Progenitor cell of endocrine pancreas (in vitro differentiated cells): ENCODE results near the gene CFAP69. TPM values are rescaled to one million over a fixed set of nuclear protein-coding genes. Genes with fewer than 3 reads are reported as not detected.

Source experiments
- DNase-seq: peaks from one replicate; pipeline ENCODE4 v3.0.0; 2021; ENCODE audit warnings: low spot score; ENCODE audit not compliant: unreplicated experiment
- H3K27ac Mint-ChIP-seq: 2 replicates; pipeline ENCODE4 v1.8.0; 2021; ENCODE audit warnings: mild to moderate bottlenecking, moderate library complexity, mixed read lengths
- H3K27me3 Mint-ChIP-seq: 2 replicates; pipeline ENCODE4 v1.8.0; 2021; ENCODE audit warnings: mixed read lengths
- H3K36me3 Mint-ChIP-seq: 2 replicates; pipeline ENCODE4 v1.8.0; 2022; ENCODE audit warnings: mixed read lengths; ENCODE audit not compliant: insufficient read depth
- H3K4me1 Mint-ChIP-seq: 2 replicates; pipeline ENCODE4 v1.8.0; 2021; ENCODE audit warnings: low read depth, mixed read lengths
- H3K4me3 Mint-ChIP-seq: 2 replicates; pipeline ENCODE4 v1.8.0; 2021; ENCODE audit warnings: low read depth, mild to moderate bottlenecking, moderate library complexity, mixed read lengths
- H3K9me3 Mint-ChIP-seq: 2 replicates; pipeline ENCODE4 v1.8.0; 2021; ENCODE audit warnings: low read depth, mixed read lengths
- total RNA-seq: library from RNA; stranded (reverse); gene quantifications from 2 replicates; pipeline ENCODE4 v1.2.1, GENCODE V29; 2021
- TF ChIP-seq, protein P1 (sequence below): fragments of 200-600 bp; sonication (generic); IDR thresholded peaks from one replicate; pipeline ENCODE4 v1.5.0; 2021; ENCODE audit warnings: antibody characterized with exemption, mild to moderate bottlenecking; ENCODE audit not compliant: unreplicated experiment

The CFAP69 gene
- total RNA-seq, 1 donor from 2014 or later = 12.4 TPM

DNA sequence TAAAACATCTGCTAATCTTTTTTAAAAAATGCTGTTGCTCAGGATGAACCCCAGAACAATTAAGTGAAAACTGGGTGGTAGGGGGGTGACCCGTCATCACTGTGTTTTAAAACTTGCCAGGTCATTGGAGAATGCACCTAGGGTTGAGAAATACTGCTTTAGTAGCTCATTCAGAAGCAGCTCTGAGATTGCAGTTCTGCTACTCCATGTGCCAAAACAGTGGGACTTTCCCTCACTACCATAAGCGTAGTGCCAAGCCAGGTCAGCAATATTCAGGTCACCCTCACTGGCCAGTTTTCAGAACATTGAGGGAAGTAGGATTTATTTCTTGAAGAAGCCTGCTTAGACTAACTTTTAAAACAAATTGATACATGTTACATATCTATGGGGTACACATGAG lies 28.2 kb upstream of the CFAP69 start:
- H3K27me3 Mint-ChIP-seq = no peaks in the 10 kb centered on the region
- H3K36me3 Mint-ChIP-seq = peaks cover 1% of the 10 kb centered on the region
- TF ChIP-seq, protein P1, sequence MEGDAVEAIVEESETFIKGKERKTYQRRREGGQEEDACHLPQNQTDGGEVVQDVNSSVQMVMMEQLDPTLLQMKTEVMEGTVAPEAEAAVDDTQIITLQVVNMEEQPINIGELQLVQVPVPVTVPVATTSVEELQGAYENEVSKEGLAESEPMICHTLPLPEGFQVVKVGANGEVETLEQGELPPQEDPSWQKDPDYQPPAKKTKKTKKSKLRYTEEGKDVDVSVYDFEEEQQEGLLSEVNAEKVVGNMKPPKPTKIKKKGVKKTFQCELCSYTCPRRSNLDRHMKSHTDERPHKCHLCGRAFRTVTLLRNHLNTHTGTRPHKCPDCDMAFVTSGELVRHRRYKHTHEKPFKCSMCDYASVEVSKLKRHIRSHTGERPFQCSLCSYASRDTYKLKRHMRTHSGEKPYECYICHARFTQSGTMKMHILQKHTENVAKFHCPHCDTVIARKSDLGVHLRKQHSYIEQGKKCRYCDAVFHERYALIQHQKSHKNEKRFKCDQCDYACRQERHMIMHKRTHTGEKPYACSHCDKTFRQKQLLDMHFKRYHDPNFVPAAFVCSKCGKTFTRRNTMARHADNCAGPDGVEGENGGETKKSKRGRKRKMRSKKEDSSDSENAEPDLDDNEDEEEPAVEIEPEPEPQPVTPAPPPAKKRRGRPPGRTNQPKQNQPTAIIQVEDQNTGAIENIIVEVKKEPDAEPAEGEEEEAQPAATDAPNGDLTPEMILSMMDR = no peak
- H3K9me3 Mint-ChIP-seq = peaks cover 3% of the 10 kb centered on the region
- no peak for DNase-seq
- H3K4me3 Mint-ChIP-seq = no peak overlapping the region
- no peaks in the 10 kb centered on the region for H3K4me1 Mint-ChIP-seq
- H3K27ac Mint-ChIP-seq = no peak overlapping the region

GRCh38 chr7:90222390-90222789 lies 22.6 kb upstream of the CFAP69 start:
- H3K4me3 Mint-ChIP-seq = no peak overlapping the region
- H3K4me1 Mint-ChIP-seq = no peaks in the 10 kb centered on the region
- no peaks in the 10 kb centered on the region for H3K27me3 Mint-ChIP-seq

DNA sequence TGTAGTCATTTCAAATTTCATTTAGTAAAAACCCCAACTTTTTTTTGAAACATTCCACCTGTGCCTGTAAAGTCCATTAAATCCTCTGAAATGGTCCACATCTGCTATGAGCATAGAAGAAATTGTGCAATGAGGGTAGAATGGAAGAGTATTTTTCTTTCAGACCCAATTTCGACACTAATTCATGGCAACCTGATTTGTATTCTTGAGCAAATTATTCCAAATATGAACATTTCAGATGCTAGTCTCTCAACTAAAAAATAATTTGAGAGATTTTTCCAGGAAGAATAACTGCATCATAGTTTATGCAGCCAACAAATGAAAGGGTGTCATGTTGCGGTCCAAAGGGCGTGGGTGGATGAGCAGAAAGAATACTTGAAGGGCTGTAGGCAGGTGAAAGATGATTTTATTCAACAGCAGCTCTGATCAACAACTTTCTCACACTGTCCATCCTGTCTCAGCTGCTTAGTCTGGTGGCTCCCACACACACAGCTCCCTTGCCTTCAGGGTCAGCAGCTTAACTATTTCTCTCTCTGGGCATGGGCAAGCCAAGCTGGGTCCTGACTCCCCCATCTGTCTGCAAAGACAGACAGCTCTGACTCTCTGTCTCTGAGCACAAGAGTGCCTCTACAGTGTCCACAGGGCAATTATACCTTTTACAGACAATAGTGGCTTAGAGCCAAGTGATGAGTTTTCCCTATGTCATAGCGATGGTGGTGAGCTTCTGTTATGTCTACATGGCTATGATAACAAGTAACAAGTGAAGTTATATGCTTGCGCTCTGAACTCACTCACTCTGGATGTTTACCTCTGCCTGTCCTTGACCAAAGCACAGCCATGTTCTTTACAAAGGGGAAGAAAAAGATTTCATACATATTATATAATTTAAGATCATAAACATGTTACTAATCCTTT lies 21.9 kb upstream of the CFAP69 start:
- TF ChIP-seq, protein P1 = no peak
- no peak for DNase-seq
- Mint-ChIP-seq H3K4me1 (no peaks in the 10 kb centered on the region), H3K9me3 (peaks cover under 1% of the 10 kb centered on the region), H3K36me3 (peaks cover 1% of the 10 kb centered on the region), H3K27me3 (no peaks in the 10 kb centered on the region), H3K27ac (no peak overlapping the region), H3K4me3 (no peak overlapping the region)

More at GRCh38 chr7:90222390-90222789, 22.6 kb upstream of the CFAP69 start:
- TF ChIP-seq, protein P1 = no peak
- Mint-ChIP-seq H3K36me3 (peaks cover 2% of the 10 kb centered on the region), H3K27ac (no peak overlapping the region), H3K9me3 (peaks cover 3% of the 10 kb centered on the region)
- no peak for DNase-seq

GRCh38 chr7:90224195-90224594 lies 20.8 kb upstream of the CFAP69 start:
- TF ChIP-seq, protein P1 = no peak
- Mint-ChIP-seq H3K27ac (no peak overlapping the region), H3K4me3 (no peak overlapping the region), H3K9me3 (no peaks in the 10 kb centered on the region), H3K4me1 (no peaks in the 10 kb centered on the region), H3K27me3 (no peaks in the 10 kb centered on the region), H3K36me3 (peaks cover 1% of the 10 kb centered on the region)
- no peak for DNase-seq

DNA sequence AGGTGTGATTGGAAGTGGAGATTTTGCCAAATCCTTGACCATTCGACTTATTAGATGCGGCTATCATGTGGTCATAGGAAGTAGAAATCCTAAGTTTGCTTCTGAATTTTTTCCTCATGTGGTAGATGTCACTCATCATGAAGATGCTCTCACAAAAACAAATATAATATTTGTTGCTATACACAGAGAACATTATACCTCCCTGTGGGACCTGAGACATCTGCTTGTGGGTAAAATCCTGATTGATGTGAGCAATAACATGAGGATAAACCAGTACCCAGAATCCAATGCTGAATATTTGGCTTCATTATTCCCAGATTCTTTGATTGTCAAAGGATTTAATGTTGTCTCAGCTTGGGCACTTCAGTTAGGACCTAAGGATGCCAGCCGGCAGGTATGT lies 19.8 kb upstream of the CFAP69 start:
- no peak overlapping the region for H3K4me3 Mint-ChIP-seq
- no peaks in the 10 kb centered on the region for H3K4me1 Mint-ChIP-seq
- H3K27ac Mint-ChIP-seq = no peak overlapping the region
- no peak for DNase-seq
- TF ChIP-seq, protein P1 = no peak
- peaks cover 1% of the 10 kb centered on the region for H3K36me3 Mint-ChIP-seq
- no peaks in the 10 kb centered on the region for H3K9me3 Mint-ChIP-seq
- H3K27me3 Mint-ChIP-seq = no peaks in the 10 kb centered on the region
